ENCODE results near the gene TRPV4.
A peak's percentile ranks its signal among the peaks of the same experiment; 100 is the strongest.
"Not testable (repeated sequence)": the region's sequence is repeated elsewhere in the genome, so short reads cannot be mapped to it uniquely, and the experiment has no call there.

The TRPV4 gene

DNA sequence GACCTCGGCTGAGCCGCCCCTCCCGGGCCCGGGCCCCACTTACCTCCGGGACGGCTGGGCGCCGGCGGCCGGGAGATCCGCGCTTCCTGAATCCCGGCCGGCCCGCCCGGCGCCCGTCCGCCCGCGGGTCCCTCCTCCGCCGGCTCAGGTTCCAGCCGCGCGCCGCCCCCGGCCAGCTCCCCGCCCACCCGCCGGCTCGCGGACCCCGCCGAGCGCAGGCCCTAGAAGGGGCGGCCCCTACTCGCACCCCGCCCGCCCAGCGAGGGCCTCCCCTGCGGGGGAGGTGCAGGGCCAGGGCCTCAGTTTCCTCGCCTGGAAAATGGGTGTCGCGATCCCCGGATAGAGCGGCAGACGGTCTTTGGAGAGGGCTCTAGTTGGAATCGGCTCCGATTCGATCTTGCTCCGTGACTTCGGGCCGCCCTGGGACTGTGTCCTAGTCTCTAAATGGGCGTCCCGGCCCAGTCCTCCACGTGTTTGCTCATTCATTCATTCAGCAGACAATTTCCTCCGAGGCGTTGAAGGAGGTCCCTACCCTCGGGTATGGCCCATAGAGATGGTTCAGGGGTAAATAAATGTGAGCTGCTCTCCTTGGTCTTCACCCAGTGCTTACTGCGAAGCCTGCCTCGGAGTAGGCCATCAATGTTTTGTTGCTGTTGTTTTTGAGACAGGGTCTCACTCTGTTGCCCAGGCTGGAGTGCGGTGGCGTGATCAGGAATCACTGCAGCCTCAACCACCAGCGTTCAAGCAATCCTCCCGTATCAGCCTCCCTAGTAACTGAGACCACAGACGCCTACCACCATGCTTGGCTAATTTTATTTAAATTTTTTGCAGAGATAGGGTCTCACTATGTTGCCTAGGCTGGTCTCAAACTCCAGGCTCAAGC is at the start of gene TRPV4:
Gene TRPV4, minus strand, starts transcription at position 92 of the 883 bp plus-strand sequence. CDS start 18,602 bp downstream, outside the sequence.
- no peak for DNase-seq (ENCODE audit: low spot score)

GRCh38 chr12:109881752-109882151 is 48.6 kb upstream of the TRPV4 start:
- no peak for DNase-seq (ENCODE audit: low spot score)

DNA sequence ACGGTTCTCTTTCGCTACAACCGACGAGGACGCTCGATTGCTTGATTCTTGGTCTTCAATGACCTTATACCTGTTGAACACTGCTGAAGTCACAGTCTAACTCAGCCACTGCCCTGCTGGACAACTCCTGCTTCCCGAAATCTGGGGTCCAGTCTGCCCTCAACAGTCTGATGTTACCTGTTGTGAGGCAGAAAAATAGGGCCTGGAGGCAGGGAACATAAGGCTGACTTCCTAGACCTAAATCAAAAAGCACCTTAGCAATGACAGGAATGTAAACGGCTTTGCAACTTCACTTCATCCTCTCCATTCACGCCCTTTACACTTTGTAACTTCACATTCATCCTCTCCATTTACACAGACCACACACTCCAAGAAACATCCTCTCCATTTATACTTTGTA is 47.7 kb upstream of the TRPV4 start:
- DNase-seq (ENCODE audit: low spot score) = peak; percentile 16

DNA sequence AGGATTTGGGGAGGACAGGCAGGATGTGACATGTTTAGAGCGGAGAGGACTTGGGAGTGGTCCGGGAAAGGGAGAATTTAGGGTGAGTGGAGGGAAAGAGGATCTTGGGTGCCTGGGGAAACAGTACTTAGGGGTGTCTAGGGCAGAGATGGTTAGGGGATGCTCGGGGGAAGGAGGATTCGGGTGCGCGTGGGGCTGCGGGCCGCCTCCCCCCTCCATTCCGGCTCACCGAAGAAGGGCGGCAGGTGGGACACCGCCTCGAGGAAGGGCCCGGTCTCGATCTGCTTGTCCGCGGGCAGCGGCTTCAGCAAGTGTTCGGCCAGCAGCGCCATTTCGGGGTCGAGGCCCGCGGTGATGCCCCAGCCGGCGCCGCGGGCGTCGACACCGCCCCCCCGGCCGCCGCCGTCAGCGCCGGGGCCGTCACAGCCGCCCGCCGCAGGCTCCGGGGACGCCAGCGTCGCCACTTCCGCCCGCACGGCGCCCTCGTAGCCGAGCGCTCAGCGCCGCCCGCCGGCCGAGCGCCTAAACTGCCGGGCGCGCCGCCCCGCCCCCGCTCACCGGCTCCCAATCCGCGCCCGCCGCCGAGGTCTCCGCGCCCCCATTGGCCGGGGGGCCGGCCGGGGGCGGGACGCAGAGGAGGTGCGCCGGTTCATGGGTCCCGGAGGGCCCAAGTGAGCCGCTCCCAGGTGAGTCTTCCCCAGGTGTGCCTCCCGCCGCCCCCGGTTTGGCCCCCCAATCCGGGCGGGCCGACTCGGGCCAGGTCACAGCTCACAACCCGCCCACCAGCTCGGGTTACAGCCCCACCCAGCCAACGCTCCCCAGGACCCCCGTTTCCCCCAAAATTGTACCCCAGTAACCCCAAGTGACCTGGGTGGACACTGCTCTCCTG is 47.1 kb upstream of the TRPV4 start, which contains the start of gene GLTP:
Gene GLTP, minus strand, starts transcription at position 499 of the 889 bp plus-strand sequence. Its CDS starts 167 bp downstream, at position 332.
- peak; percentile 77 for DNase-seq (ENCODE audit: low spot score)

DNA sequence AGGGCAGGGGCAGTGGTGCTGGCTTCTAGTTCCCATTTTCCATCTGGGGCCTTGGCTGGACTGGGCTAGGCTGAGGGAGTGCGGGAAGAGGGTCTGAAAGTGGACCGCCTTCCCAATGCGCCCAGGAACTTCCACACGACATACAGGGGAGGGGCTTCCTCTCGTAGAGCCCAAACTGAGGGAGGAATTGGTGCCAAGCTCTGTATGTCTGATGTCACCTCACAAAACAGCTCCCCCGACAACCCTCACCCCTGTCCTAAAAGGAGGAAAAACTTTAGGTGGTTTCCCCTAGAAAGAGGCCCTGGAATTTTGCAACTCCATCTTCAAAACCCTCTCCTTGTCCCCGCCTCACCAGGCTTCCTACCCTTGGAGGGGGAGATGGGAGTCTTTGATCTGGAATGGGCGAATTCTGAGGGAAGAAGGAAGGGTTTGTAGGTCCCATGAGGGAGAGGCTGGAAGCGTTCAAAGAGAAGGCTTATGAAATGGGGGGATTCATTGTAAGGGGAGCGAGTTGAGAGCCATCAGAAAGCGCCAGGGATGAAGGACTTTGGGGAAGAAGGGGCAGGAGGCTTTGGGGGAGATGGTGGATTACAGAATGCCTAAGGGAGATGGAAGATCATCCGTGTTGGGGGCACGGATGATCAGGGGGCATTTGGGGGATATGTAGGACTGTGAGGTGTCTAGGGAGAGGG is 46.3 kb upstream of the TRPV4 start:
- DNase-seq (ENCODE audit: low spot score) = no peak

GRCh38 chr12:109878749-109879148 is 45.6 kb upstream of the TRPV4 start:
- DNase-seq (ENCODE audit: low spot score) = no peak

GRCh38 chr12:109878247-109878625 is 45.0 kb upstream of the TRPV4 start:
- no peak for DNase-seq (ENCODE audit: low spot score)

GRCh38 chr12:109877504-109878246 is 44.5 kb upstream of the TRPV4 start:
- no peak for DNase-seq (ENCODE audit: low spot score)

GRCh38 chr12:109876406-109876805 is 43.2 kb upstream of the TRPV4 start:
- no peak for DNase-seq (ENCODE audit: low spot score)

GRCh38 chr12:109875572-109876131 is 42.5 kb upstream of the TRPV4 start:
- DNase-seq (ENCODE audit: low spot score) = no peak

DNA sequence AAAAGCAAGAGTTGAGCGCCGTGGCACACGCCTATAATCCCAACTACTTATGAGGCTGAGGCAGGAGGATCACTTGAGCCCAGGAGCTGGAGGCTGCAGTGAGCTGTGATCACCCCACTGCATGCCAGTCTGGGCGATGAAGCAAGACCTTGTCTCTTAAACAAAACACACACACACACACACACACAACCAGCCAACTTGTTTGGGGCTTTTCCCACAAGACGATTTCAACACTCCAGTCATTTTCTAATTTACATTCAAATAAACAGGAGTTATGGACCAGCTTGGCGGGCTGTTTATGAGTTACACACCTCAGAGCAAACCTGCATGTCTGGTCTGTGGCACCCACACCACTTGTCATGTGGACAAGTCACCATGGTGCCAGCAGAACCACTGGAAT is 40.5 kb upstream of the TRPV4 start:
- DNase-seq (ENCODE audit: low spot score) = no peak

DNA sequence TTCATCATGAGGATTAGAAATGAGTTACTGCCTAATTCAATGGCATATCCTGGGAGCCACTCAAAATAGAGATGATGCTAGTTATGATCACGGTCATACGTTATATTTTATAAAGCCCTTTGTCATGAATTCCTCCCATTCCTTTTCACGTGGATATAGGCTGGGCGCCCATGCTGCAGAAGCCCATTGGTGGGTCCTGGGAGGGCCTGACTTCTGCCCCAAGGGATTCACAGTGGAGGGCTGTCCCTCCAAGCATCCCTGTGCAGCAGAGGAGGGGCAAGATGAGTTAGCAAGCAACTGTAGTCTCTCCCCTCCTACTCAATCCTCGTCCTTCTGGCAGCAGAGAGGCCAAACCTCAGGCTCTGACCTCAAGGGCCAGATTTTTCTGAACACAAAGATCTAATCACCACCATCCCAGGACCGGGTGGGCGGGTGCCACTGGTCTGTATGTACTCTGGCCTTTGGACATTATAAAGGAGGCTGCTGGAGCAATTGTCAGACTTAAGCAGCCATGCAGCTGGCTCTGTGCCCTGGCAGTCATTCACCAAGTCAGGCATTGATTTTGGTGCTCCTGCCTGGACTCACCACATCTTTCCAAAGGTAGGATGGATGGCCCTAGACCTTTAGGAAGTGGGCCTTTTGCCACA is 38.6 kb upstream of the TRPV4 start:
- no peak for DNase-seq (ENCODE audit: low spot score)

- no peak for DNase-seq (ENCODE audit: low spot score)
These were observed 37.5 kb upstream of the TRPV4 start for GRCh38 chr12:109870648-109871047.

DNA sequence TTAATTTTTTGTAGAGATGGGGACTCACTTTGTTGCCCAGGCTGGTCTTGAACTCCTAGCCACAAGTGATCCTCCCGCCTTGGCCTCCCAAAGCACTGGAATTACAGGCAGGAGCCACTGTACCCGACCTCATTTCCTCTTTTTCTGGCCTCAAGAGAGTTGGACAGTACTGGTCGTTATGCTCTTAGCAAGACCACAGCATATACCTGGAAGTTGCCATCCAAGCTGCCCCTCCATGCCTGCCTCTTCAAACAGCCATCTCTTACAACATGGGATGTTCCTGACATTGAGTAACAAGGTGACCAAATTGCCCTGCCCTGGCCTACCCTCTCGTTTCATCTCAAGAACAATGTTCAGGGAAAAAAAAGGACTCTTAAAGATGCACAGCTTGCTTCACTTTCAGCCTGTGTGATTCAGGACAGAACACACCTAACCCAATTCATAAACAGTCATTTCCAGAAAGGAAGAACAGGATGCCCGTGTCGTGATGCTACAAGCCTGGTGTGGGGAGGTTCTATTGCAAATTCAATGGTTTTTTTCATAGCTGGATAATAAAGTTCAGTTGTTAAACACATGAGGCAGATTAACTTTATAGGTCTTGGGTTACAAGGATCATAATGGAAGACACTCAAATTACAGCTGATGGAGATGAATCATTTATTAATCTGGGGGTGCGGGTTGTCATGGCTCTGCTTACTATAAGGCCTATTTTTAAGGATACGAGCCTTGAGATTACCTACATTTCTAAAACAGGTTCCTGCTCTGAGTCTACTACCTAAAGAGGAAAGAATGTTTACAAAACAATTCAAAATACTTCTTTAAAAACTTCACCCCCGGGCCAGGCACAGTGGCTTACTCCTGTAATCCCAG is 35.2 kb upstream of the TRPV4 start:
- DNase-seq (ENCODE audit: low spot score) = no peak

DNA sequence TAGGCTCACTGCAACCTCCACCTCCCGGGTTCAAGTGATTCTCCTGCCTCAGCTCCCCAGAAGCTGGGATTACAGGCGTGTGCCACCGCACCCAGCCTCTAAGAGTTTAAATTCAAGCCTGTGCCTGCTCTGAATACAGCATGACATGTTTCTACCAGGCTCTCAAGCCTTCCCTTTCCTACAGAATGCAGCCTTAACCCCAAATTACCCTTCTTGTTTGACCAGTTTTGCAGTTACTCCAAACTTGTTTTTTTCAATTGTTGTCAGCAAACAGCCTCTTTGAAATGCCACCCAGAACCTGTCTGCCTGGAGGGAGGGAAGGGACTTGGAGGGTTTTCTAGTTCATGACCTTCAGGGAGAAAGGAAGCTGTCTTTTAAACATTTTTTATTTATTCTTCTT is 31.7 kb upstream of the TRPV4 start:
- DNase-seq (ENCODE audit: low spot score) = no peak

DNA sequence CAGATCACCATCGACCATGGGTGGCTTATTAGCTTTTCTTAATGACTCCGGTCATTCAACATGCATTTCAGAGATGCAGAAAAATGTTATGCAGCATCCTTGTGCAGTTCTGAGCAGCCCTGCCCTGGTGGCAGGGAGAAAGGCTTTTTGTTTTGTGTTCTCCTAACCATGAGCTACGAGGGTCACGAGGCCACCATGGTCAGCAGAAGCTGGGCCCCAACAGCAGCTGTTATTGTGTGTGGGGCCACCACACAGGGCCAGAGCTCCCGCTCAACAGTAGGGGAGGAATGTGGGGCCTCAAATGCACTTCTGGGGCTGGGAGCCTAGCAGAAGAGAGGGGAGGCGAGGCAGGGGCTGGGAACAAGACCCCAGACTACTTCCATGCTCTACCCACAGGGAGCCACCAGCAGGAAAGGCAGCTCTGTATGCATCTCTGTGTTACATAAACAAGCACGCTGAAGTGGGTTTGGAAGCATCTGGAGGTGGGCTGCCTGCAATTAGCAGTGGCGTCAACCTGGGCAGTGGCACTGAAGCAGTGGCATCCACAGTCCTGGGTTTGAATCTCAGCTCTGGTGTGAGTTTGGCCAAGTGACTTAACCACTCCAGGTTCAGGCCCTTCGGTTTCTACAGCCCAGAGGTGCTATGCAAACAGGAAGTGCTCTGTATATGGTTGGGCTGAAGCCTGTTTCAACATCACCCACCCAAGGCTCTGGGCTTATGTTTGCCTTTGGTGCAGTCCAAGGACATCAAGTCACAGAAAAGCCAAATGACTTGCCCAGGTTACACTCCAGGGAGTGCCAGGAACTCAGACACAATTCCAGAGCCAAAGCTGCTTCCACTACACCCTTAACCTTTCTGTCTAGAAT is 30.9 kb upstream of the TRPV4 start:
- DNase-seq (ENCODE audit: low spot score) = no peak

DNA sequence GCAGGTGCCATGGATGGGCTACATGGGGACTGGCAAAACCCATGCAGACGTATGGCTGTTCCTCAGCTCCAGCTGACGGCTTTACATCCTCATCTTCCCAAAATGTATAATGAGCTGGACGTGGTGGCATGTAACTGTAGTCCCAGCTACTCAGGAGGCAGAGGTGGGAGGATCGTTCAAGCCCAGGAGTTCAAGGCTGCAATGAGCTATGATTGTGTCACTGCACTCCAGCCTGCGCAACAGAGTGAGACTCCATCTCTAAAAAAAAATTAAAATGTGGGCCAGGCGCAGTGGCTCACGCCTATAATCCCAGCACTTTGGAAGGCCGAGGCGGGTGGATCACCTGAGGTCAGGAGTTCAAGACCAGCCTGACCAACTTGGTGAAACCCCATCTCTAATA is 29.3 kb upstream of the TRPV4 start:
- not testable (repeated sequence) for DNase-seq (ENCODE audit: low spot score)

DNA sequence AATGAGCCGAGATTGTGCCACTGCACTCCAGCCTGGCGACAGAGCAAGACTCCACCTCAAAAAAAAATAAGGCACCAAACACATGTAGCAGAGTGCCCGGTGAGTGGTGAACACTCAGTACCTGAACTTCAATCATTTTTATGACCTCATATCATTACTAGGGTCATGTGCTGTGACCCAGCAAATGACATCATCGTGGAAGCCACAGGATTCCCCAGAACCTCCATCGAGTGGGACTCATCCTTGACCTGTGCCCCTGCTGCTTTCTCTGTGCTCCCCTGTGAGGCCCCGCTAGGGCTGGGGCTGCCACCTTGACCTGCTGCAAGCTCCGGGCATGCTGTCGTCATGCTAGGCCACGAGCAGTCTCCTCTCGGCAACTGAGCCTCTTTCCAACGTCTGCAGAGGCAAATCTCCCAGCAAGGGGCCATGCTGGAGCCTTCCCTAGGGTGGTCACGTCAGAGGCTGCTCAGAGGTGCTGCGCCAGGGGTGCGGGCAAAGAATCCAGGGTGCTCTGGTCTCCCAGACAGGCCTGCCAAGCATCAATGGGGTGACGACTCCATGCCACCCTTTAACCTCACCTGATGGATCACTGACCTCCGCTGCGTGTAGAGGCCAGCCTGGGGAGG is 28.6 kb upstream of the TRPV4 start:
- no peak for DNase-seq (ENCODE audit: low spot score)

All from SW480 (cell line).